CD4-positive, alpha-beta T cell treated with Interleukin-15 for 1 hour (primary cell): ENCODE results near the gene FNDC8.
"Not testable (repeated sequence)": the region's sequence is repeated elsewhere in the genome, so short reads cannot be mapped to it uniquely, and the experiment has no call there.

ENCODE experiments used
- DNase-seq: peaks from one replicate; pipeline ENCODE4 v3.0.0-alpha.2; 2020

The FNDC8 gene

DNA sequence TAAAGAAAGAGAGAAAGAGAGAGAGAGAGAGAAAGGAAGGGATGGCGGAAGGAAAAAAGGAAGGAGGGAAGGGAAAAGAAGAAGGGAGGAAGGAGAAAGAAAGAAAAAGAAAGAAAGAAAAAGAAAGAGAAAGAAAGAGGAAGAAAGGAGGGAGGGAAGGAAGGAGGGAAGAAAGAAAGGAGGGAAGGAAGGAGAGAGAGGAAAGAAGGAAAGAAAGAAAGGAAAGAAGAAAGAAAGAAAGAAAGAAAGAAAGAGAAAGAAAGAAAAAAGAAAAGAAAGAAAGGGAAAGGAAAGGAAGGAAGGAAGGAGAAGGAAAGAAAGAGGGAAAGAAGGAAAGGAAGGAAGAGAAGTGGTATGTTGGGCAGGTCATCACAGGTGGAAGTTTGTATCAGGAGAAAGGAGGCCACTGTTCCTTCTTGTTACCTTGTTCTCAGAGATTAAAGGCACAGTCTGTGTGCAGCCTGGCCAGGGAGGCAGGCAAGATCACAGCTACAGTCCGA, 53.5 kb downstream of the FNDC8 start:
- no peak for DNase-seq

DNA sequence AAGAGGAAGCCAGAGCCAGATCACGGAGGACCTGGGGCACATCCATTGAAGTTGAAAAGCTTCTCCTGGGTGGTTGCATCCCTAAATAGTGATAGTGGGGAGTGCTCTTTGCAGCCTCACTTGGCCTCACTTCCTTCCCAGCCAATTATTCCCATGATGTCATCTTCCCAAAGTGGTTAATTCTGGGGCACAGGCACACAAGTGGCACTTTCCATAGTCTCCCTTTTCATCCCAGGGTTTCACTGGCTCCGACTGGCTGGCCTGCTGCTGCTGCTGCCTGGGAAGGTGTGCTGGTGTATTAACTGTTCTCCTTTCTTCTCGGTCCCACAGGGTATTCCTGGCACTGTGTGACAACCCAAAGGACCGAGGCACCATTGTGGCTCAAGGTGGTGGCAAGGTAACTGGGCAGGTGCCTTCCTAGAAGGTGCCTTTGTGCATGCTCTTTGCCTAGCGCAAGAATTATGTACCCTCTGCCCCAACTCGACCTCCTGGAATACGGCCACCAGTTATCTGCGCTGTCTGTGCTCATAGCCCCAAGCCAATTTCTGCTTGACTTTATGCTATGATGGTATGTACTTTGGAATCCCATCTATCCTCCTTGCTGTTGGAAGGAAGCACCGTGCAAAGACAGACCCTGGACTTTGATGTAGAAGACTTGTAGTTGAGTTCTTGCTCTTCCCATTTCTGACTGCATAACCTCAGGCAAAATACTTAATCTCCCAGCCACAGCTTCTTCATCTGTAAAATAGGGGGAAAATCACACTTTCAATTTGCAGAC, 54.4 kb downstream of the FNDC8 start:
- no peak for DNase-seq

DNA sequence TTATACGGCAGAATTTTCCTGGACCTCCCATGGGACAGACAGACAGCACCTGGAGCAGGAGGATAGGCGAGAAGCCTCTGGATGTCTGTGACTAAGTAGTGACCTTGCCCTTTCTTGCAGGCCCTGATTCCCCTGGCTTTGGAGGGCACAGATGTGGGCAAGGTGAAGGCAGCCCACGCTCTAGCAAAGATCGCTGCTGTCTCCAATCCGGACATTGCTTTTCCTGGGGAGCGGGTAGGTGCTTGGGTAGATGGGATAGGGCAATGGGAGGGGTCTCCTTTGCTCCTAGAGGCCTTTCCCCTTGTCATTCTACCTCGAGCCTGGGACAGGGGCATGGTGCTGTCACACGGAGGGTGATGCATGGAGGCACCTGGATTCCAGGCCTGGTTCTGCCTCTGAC, 55.5 kb downstream of the FNDC8 start:
- DNase-seq: no peak

DNA sequence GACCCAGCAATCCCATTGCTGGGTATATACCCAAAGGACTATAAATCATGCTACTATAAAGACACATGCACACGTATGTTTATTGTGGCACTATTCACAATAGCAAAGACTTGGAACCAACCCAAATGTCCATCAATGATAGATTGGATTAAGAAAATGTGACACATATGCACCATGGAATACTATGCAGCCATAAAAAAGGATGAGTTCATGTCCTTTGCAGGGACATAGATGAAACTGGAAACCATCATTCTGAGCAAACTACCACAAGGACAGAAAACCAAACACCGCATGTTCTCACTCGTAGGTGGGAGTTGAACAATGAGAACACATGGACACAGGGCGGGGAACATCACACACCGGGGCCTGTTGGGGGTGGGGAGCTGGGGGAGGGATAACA, 58.0 kb downstream of the FNDC8 start:
- DNase-seq: not testable (repeated sequence)
